ENCODE data around the gene ZNF787.

Gene ZNF787

DNA sequence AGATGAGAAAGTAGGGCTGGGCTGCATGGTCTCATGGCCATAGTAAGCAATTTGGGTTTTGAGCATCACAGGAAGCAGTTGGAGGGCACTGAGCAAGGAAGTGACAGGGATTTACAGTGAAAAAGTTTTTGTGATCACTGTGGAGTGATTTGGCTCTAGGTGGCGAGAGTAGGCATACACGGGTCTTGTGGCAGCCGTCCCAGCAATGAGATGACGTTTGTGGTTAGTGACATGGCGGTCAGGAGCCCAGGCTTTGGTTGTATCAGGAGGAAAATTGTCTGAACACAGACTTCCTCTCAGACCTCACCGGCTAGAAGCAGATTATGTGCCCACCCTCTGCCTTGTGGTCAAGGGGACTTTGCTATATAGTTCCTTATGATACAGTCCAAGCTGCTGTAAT lies 23.3 kb upstream of the ZNF787 start:
- H3K9me3 ChIP-seq (ENCODE audit: insufficient read depth, low read length, severe bottlenecking): no peaks in the 10 kb centered on the region
- no peak overlapping the region for H3K4me2 ChIP-seq (ENCODE audit: insufficient read depth, low read length)
- no peak for TF ChIP-seq EZH2 (IDR thresholded peaks at IDR 0.05; ENCODE audit: borderline replicate concordance, low read depth, low read length, severe bottlenecking)
- TF ChIP-seq, protein P1, sequence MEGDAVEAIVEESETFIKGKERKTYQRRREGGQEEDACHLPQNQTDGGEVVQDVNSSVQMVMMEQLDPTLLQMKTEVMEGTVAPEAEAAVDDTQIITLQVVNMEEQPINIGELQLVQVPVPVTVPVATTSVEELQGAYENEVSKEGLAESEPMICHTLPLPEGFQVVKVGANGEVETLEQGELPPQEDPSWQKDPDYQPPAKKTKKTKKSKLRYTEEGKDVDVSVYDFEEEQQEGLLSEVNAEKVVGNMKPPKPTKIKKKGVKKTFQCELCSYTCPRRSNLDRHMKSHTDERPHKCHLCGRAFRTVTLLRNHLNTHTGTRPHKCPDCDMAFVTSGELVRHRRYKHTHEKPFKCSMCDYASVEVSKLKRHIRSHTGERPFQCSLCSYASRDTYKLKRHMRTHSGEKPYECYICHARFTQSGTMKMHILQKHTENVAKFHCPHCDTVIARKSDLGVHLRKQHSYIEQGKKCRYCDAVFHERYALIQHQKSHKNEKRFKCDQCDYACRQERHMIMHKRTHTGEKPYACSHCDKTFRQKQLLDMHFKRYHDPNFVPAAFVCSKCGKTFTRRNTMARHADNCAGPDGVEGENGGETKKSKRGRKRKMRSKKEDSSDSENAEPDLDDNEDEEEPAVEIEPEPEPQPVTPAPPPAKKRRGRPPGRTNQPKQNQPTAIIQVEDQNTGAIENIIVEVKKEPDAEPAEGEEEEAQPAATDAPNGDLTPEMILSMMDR (IDR thresholded peaks at IDR 0.05; ENCODE audit: borderline replicate concordance, extremely low read depth, low read length, poor library complexity, severe bottlenecking): no peak
- ATAC-seq (ENCODE audit: insufficient read depth, low read depth): no peak
- no peak for DNase-seq
- H3K79me2 ChIP-seq (ENCODE audit: insufficient read depth, low read length): peaks cover 53% of the 10 kb centered on the region
- no peak overlapping the region for H2AFZ ChIP-seq (ENCODE audit: low read depth, low read length)
- peaks cover 21% of the 10 kb centered on the region for H4K20me1 ChIP-seq (ENCODE audit: insufficient read depth, low read length)
- no peaks in the 10 kb centered on the region for H3K27me3 ChIP-seq (ENCODE audit: insufficient read depth, low read length, poor library complexity)
- peaks cover 43% of the 10 kb centered on the region for H3K4me1 ChIP-seq (ENCODE audit: insufficient read depth, low read length)
- H3K4me3 ChIP-seq (ENCODE audit: low read depth in 1 of 2, low read length in 2 of 2): no peak overlapping the region
- H3K27ac ChIP-seq (ENCODE audit: low read length): peak overlapping the region; percentile 47
- peaks cover 37% of the 10 kb centered on the region for H3K36me3 ChIP-seq (ENCODE audit: insufficient read depth, low read length)
- no peak overlapping the region for H3K9ac ChIP-seq (ENCODE audit: low read depth, low read length)

DNA sequence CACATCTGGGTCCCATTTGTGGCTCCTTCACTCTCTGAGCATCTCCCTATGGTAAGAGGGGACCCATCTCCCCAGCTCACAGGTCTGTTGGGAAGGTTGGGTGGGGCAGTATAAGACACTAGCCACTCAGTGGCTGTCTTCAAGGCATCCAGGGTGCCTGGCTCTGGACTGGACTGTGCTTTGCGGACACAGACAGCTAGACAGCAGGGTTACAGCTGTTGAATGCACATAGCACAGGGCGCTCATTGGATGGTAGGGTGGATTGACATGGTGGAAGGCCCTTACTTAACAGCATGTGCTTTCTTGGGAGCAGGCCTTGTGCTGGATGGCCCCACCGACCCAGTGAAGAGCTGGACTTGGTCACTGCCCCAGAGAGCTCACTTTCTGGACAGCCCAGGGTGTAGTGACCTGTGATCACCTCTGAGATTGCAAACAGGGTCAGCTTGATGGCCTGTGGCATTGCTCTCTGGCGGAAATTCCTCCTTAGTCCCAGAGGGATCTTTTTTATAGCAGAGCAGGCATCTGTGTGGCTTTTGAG lies 21.9 kb upstream of the ZNF787 start:
- peak overlapping the region in 1 of 2 experiments; percentile 70; a peak in 2 of 4 replicates for H3K4me3 ChIP-seq (ENCODE audit: low read depth in 1 of 2, low read length in 2 of 2)
- H3K27me3 ChIP-seq (ENCODE audit: insufficient read depth, low read length, poor library complexity): no peaks in the 10 kb centered on the region
- peak overlapping the region; percentile 81 for H3K27ac ChIP-seq (ENCODE audit: low read length)
- H2AFZ ChIP-seq (ENCODE audit: low read depth, low read length): no peak overlapping the region
- ATAC-seq (ENCODE audit: insufficient read depth, low read depth) (no peak), DNase-seq (no peak)
- H3K9me3 ChIP-seq (ENCODE audit: insufficient read depth, low read length, severe bottlenecking): no peaks in the 10 kb centered on the region
- H4K20me1 ChIP-seq (ENCODE audit: insufficient read depth, low read length): peaks cover 16% of the 10 kb centered on the region
- H3K9ac ChIP-seq (ENCODE audit: low read depth, low read length): peak overlapping the region; percentile 59
- peaks cover 43% of the 10 kb centered on the region for H3K4me1 ChIP-seq (ENCODE audit: insufficient read depth, low read length)
- TF ChIP-seq, protein P1 (IDR thresholded peaks at IDR 0.05; ENCODE audit: borderline replicate concordance, extremely low read depth, low read length, poor library complexity, severe bottlenecking): no peak
- TF ChIP-seq EZH2 (IDR thresholded peaks at IDR 0.05; ENCODE audit: borderline replicate concordance, low read depth, low read length, severe bottlenecking): no peak
- H3K79me2 ChIP-seq (ENCODE audit: insufficient read depth, low read length): peaks cover 50% of the 10 kb centered on the region
- H3K36me3 ChIP-seq (ENCODE audit: insufficient read depth, low read length): peaks cover 28% of the 10 kb centered on the region
- peak overlapping the region; percentile 86 for H3K4me2 ChIP-seq (ENCODE audit: insufficient read depth, low read length)

DNA sequence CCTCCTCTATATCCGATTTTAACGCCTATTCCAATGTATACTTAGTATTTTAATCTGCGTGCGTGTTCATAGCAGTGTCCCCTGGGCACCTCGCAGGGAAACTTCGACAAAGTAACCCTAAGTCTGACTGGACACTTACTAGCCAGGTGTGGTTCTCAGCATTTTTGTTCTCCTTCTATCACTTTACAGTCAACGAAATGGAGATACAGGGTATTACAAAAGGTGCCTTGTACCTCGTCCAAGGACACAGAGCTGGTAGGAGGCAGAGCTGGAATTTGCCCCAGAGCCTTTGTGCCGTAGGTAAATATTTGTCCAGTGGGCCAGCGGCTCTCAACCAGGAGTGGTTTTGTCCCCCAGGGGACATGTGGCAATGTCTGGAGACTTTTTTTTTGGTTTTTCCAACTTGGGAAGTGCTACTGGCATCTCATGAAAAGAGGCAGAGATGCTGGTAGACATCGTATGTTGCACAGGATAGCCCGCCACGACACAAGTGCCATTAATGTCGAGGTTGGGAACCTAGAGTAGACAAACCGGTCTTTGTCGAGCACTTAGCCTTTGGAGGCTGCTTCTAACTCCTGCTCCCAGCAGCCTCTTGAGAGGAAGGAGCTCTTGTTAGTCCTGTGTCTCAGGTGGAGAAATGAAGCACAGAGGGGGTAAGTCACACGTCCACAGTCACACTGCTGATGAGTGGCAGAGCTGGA lies 21.1 kb upstream of the ZNF787 start:
- Histone ChIP-seq H3K4me3 (ENCODE audit: low read depth in 1 of 2, low read length in 2 of 2) (peak overlapping the region; percentile 24 to 70; a peak in 3 of 4 replicates), H2AFZ (ENCODE audit: low read depth, low read length) (0 out of 2 replicates have a peak overlapping the region, but pooled peaks have one; percentile 59), H3K4me2 (ENCODE audit: insufficient read depth, low read length) (peak overlapping the region; percentile 86), H3K36me3 (ENCODE audit: insufficient read depth, low read length) (peaks cover 21% of the 10 kb centered on the region), H3K9ac (ENCODE audit: low read depth, low read length) (peak overlapping the region; percentile 59), H3K4me1 (ENCODE audit: insufficient read depth, low read length) (peaks cover 43% of the 10 kb centered on the region), H3K27me3 (ENCODE audit: insufficient read depth, low read length, poor library complexity) (no peaks in the 10 kb centered on the region), H4K20me1 (ENCODE audit: insufficient read depth, low read length) (peaks cover 16% of the 10 kb centered on the region), H3K27ac (ENCODE audit: low read length) (peak overlapping the region; percentile 81), H3K79me2 (ENCODE audit: insufficient read depth, low read length) (peaks cover 46% of the 10 kb centered on the region), H3K9me3 (ENCODE audit: insufficient read depth, low read length, severe bottlenecking) (no peaks in the 10 kb centered on the region)
- TF ChIP-seq, protein P1 (IDR thresholded peaks at IDR 0.05; ENCODE audit: borderline replicate concordance, extremely low read depth, low read length, poor library complexity, severe bottlenecking): no peak
- no peak for TF ChIP-seq EZH2 (IDR thresholded peaks at IDR 0.05; ENCODE audit: borderline replicate concordance, low read depth, low read length, severe bottlenecking)
- ATAC-seq (ENCODE audit: insufficient read depth, low read depth) (no peak), DNase-seq (no peak)
